Naive B cell (primary cell): ENCODE results near the gene ATL2. TPM values are rescaled to one million over a fixed set of nuclear protein-coding genes. Genes with fewer than 3 reads are reported as not detected.

Source experiments
- ATAC-seq, 2 donors: fragments of 150-1000 bp; cut with Tn5 transposase; 2 replicates each; pipeline ENCODE4 v1.10.0; 2021; ENCODE audit warnings: low read depth in 2 of 2, mild to moderate bottlenecking in 2 of 2, moderate library complexity in 2 of 2
- DNase-seq: peaks from one replicate; pipeline ENCODE4 v3.0.0; 2022
- H3K27ac Mint-ChIP-seq, 6 donors: one replicate each; pipeline ENCODE4 v1.8.0; 2020 to 2022; ENCODE audit warnings: mild to moderate bottlenecking in 6 of 6, mixed read lengths in 6 of 6, moderate library complexity in 5 of 6, inconsistent platforms in 2 of 6
- H3K27me3 Mint-ChIP-seq, 3 donors: one replicate each; pipeline ENCODE4 v1.8.0; 2021 to 2022; ENCODE audit warnings: mixed read lengths in 3 of 3, mild to moderate bottlenecking in 1 of 3
- H3K36me3 Mint-ChIP-seq, 2 donors: one replicate each; pipeline ENCODE4 v1.8.0; 2020 to 2022; ENCODE audit warnings: mixed read lengths in 2 of 2, inconsistent platforms in 1 of 2, mild to moderate bottlenecking in 1 of 2
- H3K4me1 Mint-ChIP-seq, 3 donors: one replicate each; pipeline ENCODE4 v1.8.0; 2020 to 2022; ENCODE audit warnings: mixed read lengths in 3 of 3, inconsistent platforms in 1 of 3, mild to moderate bottlenecking in 1 of 3, moderate library complexity in 1 of 3
- H3K4me3 Mint-ChIP-seq, 8 donors: one replicate each; pipeline ENCODE4 v1.8.0; 2020 to 2022; ENCODE audit warnings: mild to moderate bottlenecking in 8 of 8, mixed read lengths in 8 of 8, moderate library complexity in 8 of 8, inconsistent platforms in 2 of 8
- H3K9me3 Mint-ChIP-seq, 7 donors: one replicate each; pipeline ENCODE4 v1.8.0; 2020 to 2022; ENCODE audit warnings: mixed read lengths in 7 of 7, mild to moderate bottlenecking in 5 of 7, inconsistent platforms in 2 of 7, moderate library complexity in 1 of 7
- polyA plus RNA-seq, 6 donors: library from polyadenylated mRNA; unstranded; fragments of 300-500 nt; fragmentation: Illumina TruSeq; gene quantifications; one replicate each; pipeline ENCODE4 v1.2.3, GENCODE V29; 2021; ENCODE audit warnings: low read depth in 6 of 6

ATL2 gene
- polyA plus RNA-seq, 6 donors from 2014 or later, result 14.0 to 42.0 (median 22.6) TPM

- Mint-ChIP-seq H3K4me1 (no peaks in the 10 kb centered on the region), H3K27me3 (peaks cover 0 to 6% (median 5%) of the 10 kb centered on the region in 3 donors), H3K27ac (no peak overlapping the region), H3K4me3 (no peak overlapping the region), H3K36me3 (no peaks in the 10 kb centered on the region), H3K9me3 (no peaks in the 10 kb centered on the region)
- ATAC-seq, result no peak
- DNase-seq, result no peak
Observed at GRCh38 chr2:38271697-38272096, 105.4 kb downstream of the ATL2 start.

- Mint-ChIP-seq H3K4me3 (no peak overlapping the region), H3K4me1 (no peaks in the 10 kb centered on the region), H3K27ac (no peak overlapping the region), H3K27me3 (peaks cover 0 to 7% (median 5%) of the 10 kb centered on the region in 3 donors), H3K9me3 (no peaks in the 10 kb centered on the region), H3K36me3 (no peaks in the 10 kb centered on the region)
- no peak for ATAC-seq
- DNase-seq, result no peak
Observed at GRCh38 chr2:38269421-38269820, 107.7 kb downstream of the ATL2 start.

GRCh38 chr2:38268691-38269327 lies 108.3 kb downstream of the ATL2 start:
- Mint-ChIP-seq H3K4me1 (no peaks in the 10 kb centered on the region), H3K27ac (no peak overlapping the region), H3K27me3 (peaks cover 0 to 13% (median 5%) of the 10 kb centered on the region in 3 donors), H3K9me3 (no peaks in the 10 kb centered on the region), H3K36me3 (no peaks in the 10 kb centered on the region), H3K4me3 (no peak overlapping the region)
- DNase-seq (no peak), ATAC-seq (no peak)

GRCh38 chr2:38268001-38268400 lies 109.1 kb downstream of the ATL2 start:
- ATAC-seq, result no peak
- no peak for DNase-seq
- no peaks in the 10 kb centered on the region for H3K4me1 Mint-ChIP-seq
- H3K27me3 Mint-ChIP-seq, result peaks cover 5 to 21% (median 5%) of the 10 kb centered on the region in 3 donors
- no peaks in the 10 kb centered on the region for H3K36me3 Mint-ChIP-seq
- no peak overlapping the region for H3K4me3 Mint-ChIP-seq
- H3K9me3 Mint-ChIP-seq, result no peaks in the 10 kb centered on the region
- no peak overlapping the region for H3K27ac Mint-ChIP-seq

DNA sequence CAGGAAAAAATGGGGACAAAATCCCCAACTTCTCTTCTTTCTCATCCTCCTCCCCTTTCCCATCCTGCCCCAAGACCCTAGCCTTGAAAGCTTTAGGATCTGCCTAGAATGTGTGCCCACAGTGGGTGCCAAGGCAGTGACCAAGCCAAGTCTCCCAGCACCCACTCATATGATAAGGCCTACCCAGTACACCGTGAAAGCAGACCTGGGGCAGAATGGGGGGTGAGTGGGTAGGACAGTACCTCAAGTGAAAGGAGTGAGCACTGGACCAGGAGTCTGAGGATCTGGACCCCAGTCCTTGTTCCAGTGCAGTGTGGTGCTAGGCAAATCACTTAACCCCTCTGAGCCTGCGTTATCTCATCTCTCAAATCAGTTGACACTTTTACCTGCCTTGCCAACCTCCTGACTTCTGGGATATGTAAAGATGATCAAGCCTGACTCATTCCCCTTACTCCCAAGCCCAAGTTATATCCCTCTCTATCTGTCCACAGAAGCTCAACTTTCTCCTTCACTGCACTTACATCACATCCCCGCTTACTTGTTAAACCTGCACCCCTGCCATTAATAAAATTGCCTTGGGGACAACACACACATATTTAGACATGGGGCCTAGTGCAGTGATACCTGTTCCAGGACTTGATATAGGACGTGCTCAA lies 109.7 kb downstream of the ATL2 start:
- no peaks in the 10 kb centered on the region for H3K36me3 Mint-ChIP-seq
- ATAC-seq (no peak), DNase-seq (no peak)
- peak overlapping the region in 1 of 6 donors; percentile 51 for H3K27ac Mint-ChIP-seq
- no peak overlapping the region for H3K4me3 Mint-ChIP-seq
- peaks cover 6 to 23% (median 10%) of the 10 kb centered on the region in 3 donors for H3K27me3 Mint-ChIP-seq
- H3K9me3 Mint-ChIP-seq, result no peaks in the 10 kb centered on the region
- no peaks in the 10 kb centered on the region for H3K4me1 Mint-ChIP-seq

- DNase-seq (no peak), ATAC-seq (no peak)
- H3K27me3 Mint-ChIP-seq, result peaks cover 6 to 29% (median 19%) of the 10 kb centered on the region in 3 donors
- H3K27ac Mint-ChIP-seq, result peak overlapping the region in 1 of 6 donors; percentile 40
- H3K9me3 Mint-ChIP-seq, result no peaks in the 10 kb centered on the region
- H3K4me1 Mint-ChIP-seq, result no peaks in the 10 kb centered on the region
- no peaks in the 10 kb centered on the region for H3K36me3 Mint-ChIP-seq
- no peak overlapping the region for H3K4me3 Mint-ChIP-seq
Observed at GRCh38 chr2:38266382-38267061, 110.6 kb downstream of the ATL2 start.

DNA sequence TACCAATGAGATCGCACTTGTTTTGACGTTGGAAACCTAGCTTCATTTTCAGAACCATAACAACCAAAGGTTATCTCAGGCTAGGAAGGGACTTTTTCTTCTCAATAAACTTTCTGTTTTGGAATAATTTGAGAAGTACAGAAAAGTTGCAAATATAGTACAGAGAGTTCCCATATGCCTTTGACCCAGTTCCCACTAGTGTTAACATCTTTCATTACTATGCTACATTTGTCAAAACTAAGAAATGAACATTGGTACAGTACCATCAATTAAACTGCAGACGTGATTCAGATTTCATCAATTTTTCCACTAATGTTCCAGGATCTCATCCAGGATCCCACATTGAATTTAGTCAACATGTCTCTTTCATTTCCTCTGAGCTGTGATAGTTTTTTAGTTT lies 111.6 kb downstream of the ATL2 start:
- Mint-ChIP-seq H3K36me3 (no peaks in the 10 kb centered on the region), H3K9me3 (no peaks in the 10 kb centered on the region), H3K4me1 (no peaks in the 10 kb centered on the region), H3K4me3 (no peak overlapping the region), H3K27me3 (peaks cover 8 to 34% (median 30%) of the 10 kb centered on the region in 3 donors), H3K27ac (no peak overlapping the region)
- ATAC-seq, result no peak
- no peak for DNase-seq

- H3K36me3 Mint-ChIP-seq, result no peaks in the 10 kb centered on the region
Observed at GRCh38 chr2:38264396-38265221, 112.5 kb downstream of the ATL2 start.

DNA sequence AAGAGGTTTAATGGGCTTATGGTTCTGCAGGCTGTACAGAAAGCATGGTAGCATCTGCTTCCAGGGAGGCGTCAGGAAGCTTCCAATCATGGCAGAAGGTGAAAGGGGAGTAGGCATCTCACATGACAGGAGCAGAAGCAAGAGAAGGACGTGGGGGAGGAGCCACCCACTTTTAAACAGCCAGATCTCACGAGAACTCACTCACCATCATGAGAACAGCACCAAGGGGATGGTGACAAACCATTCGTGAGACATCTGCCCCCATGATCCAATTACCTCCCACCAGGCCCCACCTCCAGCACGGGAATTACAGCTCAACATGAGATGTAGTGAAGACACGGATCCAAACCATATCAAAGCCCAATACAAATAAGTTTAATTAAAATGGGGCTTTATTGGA lies 113.8 kb downstream of the ATL2 start:
- Mint-ChIP-seq H3K4me1 (no peaks in the 10 kb centered on the region), H3K36me3 (no peaks in the 10 kb centered on the region), H3K4me3 (no peak overlapping the region), H3K27me3 (peaks cover 11 to 45% (median 40%) of the 10 kb centered on the region in 3 donors), H3K9me3 (no peaks in the 10 kb centered on the region), H3K27ac (peak overlapping the region in 1 of 6 donors; percentile 55)
- no peak for ATAC-seq
- no peak for DNase-seq

More at GRCh38 chr2:38264396-38265221, 112.5 kb downstream of the ATL2 start:
- DNase-seq, result no peak
- no peaks in the 10 kb centered on the region for H3K9me3 Mint-ChIP-seq
- ATAC-seq, result no peak
- H3K27ac Mint-ChIP-seq, result no peak overlapping the region
- H3K27me3 Mint-ChIP-seq, result peaks cover 10 to 37% (median 33%) of the 10 kb centered on the region in 3 donors
- no peaks in the 10 kb centered on the region for H3K4me1 Mint-ChIP-seq
- no peak overlapping the region for H3K4me3 Mint-ChIP-seq

DNA sequence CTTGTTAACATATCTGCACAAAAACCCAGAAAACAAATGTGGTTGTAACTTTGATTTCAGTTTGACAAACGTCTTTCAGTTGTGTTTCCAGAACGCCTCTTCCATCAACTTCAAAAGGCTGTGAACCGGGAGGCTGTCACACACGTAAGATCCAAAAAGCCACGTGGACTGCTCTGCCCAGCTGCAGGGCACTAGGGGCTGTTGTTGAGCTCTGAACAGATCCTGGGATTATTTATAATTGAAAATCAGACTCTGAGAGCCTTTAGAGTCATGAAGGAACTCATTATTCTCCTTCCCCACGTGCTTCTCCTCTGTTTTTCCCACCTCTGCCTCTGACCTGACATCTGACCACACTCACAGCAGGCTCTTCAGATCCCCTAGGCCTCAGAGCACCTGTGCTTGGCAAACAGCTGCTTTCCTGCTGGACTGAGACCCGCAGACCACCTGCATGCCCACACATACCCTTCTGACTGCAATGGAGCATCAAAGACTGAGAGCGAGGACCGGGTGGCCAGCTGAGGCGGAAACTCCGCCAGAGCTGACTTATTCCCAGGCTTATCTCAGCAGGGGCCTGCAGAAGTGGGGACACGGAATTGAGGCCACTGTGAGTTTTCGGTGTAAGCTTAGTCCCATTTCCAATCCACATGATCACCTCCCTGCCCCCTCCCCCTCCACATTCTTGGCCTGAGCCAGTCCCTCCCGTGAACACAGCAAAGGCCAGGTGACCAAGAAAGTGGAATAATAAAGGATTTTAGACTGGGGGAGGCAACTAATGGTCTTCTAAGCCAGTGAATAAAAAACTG lies 114.8 kb downstream of the ATL2 start:
- ATAC-seq (no peak), DNase-seq (no peak)
- H3K9me3 Mint-ChIP-seq, result no peaks in the 10 kb centered on the region
- H3K4me1 Mint-ChIP-seq, result no peaks in the 10 kb centered on the region
- H3K36me3 Mint-ChIP-seq, result no peaks in the 10 kb centered on the region
- peaks cover 16 to 43% (median 40%) of the 10 kb centered on the region in 3 donors for H3K27me3 Mint-ChIP-seq
- H3K4me3 Mint-ChIP-seq, result no peak overlapping the region
- H3K27ac Mint-ChIP-seq, result no peak overlapping the region

GRCh38 chr2:38261569-38262068 lies 115.5 kb downstream of the ATL2 start:
- no peaks in the 10 kb centered on the region for H3K4me1 Mint-ChIP-seq
- no peak for ATAC-seq
- DNase-seq, result no peak
- H3K4me3 Mint-ChIP-seq, result no peak overlapping the region
- H3K36me3 Mint-ChIP-seq, result no peaks in the 10 kb centered on the region
- no peaks in the 10 kb centered on the region for H3K9me3 Mint-ChIP-seq
- H3K27me3 Mint-ChIP-seq, result peaks cover 16 to 40% (median 39%) of the 10 kb centered on the region in 3 donors
- H3K27ac Mint-ChIP-seq, result no peak overlapping the region

DNA sequence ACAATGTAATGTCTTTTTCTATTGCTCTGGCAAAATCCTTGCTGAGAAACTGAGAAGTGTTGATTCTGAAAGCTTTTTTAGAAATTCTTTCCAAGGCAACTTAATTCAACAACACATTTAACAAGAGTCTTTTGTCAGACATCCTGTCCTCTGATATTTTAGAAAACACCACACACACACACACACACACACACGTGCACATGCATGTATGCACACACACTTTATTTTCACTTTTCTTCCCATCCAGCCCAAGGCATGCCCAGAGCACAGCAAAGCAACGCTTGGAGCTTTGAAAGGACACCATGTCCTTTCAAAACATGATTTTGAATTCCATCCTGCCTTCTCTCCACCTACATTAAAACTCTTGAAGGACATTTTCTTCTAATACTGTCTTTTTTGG lies 116.1 kb downstream of the ATL2 start:
- Mint-ChIP-seq H3K4me3 (no peak overlapping the region), H3K4me1 (no peaks in the 10 kb centered on the region), H3K36me3 (no peaks in the 10 kb centered on the region), H3K27ac (no peak overlapping the region), H3K27me3 (peaks cover 16 to 40% (median 39%) of the 10 kb centered on the region in 3 donors), H3K9me3 (no peaks in the 10 kb centered on the region)
- DNase-seq (no peak), ATAC-seq (no peak)
